Activated naive CD8-positive, alpha-beta T cell treated with anti-CD3 and anti-CD28 coated beads for 36 hours (primary cell): ENCODE measurements around the gene TMEM121. TPM values are rescaled to one million over a fixed set of nuclear protein-coding genes. Genes with fewer than 3 reads are reported as not detected.

Experiments
- DNase-seq: peaks from one replicate; pipeline ENCODE4 v3.0.0; 2021
- H3K27ac Mint-ChIP-seq: one replicate; pipeline ENCODE4 v1.8.0; 2022; ENCODE audit warnings: mild to moderate bottlenecking, moderate library complexity, mixed read lengths
- H3K27me3 Mint-ChIP-seq: one replicate; pipeline ENCODE4 v1.8.0; 2022; ENCODE audit warnings: mild to moderate bottlenecking, mixed read lengths
- H3K36me3 Mint-ChIP-seq: one replicate; pipeline ENCODE4 v1.8.0; 2021; ENCODE audit warnings: mild to moderate bottlenecking, mixed read lengths
- H3K4me1 Mint-ChIP-seq: one replicate; pipeline ENCODE4 v1.8.0; 2021; ENCODE audit warnings: mixed read lengths
- H3K4me3 Mint-ChIP-seq: one replicate; pipeline ENCODE4 v1.8.0; 2022; ENCODE audit warnings: mild to moderate bottlenecking, moderate library complexity, mixed read lengths
- H3K9me3 Mint-ChIP-seq: one replicate; pipeline ENCODE4 v1.8.0; 2022; ENCODE audit warnings: mixed read lengths
- total RNA-seq, 2 experiments: library from RNA; stranded (reverse); gene quantifications; one replicate each; pipeline ENCODE4 v1.2.3, GENCODE V29; 2021

TMEM121 gene
- total RNA-seq, 2 experiments from 2014 or later, result 16.7 to 16.8 TPM

DNA sequence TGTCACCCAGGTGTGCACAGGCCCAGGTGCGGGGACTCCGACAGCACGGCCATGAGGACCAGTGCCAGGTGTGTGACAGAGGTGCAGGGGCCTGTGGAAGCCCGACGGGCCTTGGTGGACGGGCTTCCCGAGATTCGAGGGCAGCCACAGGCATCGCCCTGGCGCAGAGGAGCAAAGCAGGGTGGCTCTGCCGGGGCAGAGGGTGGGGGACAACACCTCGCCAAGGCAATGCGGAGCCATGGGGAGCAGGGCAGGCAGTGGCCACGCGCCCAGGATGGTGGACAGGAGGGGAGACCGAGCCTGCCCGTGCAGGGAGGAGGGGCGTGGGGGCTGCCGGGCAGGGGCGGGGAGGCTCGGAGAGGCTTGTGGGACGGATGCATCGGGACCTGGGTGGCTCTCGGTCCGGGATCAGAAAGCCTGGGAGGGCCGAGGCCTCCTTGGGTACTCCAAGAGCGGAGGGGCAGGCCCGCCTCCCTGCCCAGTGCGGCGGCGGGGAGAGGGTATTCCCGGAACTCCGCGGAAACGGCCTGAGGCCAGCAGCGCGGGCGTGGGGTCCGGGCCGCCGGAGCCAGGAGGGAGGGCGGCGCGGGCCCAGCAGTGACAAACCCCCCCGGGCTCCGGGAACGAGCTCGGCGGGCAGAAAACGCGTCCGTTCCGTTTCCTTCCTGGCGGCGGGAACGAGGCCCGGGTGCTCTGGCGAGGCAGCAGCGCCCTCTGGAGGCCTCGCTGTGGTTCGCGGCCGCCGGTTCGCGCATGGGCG is 1.6 kb downstream of the TMEM121 start:
- peaks cover 7% of the 10 kb centered on the region for H3K9me3 Mint-ChIP-seq
- H3K27me3 Mint-ChIP-seq, result peaks cover 23% of the 10 kb centered on the region
- peak overlapping the region; percentile 86 for H3K4me3 Mint-ChIP-seq
- peak; percentile 87 for DNase-seq
- H3K27ac Mint-ChIP-seq, result peak overlapping the region; percentile 80
- peaks cover 19% of the 10 kb centered on the region for H3K4me1 Mint-ChIP-seq
- H3K36me3 Mint-ChIP-seq, result peaks cover 24% of the 10 kb centered on the region

- Mint-ChIP-seq H3K27ac (peak overlapping the region; percentile 93), H3K9me3 (peaks cover 7% of the 10 kb centered on the region), H3K4me1 (peaks cover 19% of the 10 kb centered on the region), H3K4me3 (peak overlapping the region; percentile 86), H3K36me3 (peaks cover 25% of the 10 kb centered on the region), H3K27me3 (peaks cover 19% of the 10 kb centered on the region)
- DNase-seq, result peak; percentile 68
These were observed 2.4 kb downstream of the TMEM121 start for GRCh38 chr14:105528586-105529318.

- H3K36me3 Mint-ChIP-seq, result peaks cover 25% of the 10 kb centered on the region
- H3K4me1 Mint-ChIP-seq, result peaks cover 19% of the 10 kb centered on the region
- H3K4me3 Mint-ChIP-seq, result peak overlapping the region; percentile 83
- peaks cover 6% of the 10 kb centered on the region for H3K9me3 Mint-ChIP-seq
- peaks cover 17% of the 10 kb centered on the region for H3K27me3 Mint-ChIP-seq
- peak overlapping the region; percentile 93 for H3K27ac Mint-ChIP-seq
- no peak for DNase-seq
These were observed 2.9 kb downstream of the TMEM121 start for GRCh38 chr14:105529319-105529568.

GRCh38 chr14:105529569-105530284 is 3.3 kb downstream of the TMEM121 start:
- peak; percentile 72 for DNase-seq
- H3K9me3 Mint-ChIP-seq, result peaks cover 2% of the 10 kb centered on the region
- peak overlapping the region; percentile 93 for H3K27ac Mint-ChIP-seq
- peaks cover 19% of the 10 kb centered on the region for H3K4me1 Mint-ChIP-seq
- peaks cover 12% of the 10 kb centered on the region for H3K27me3 Mint-ChIP-seq
- peaks cover 23% of the 10 kb centered on the region for H3K36me3 Mint-ChIP-seq
- peak overlapping the region; percentile 83 for H3K4me3 Mint-ChIP-seq

DNA sequence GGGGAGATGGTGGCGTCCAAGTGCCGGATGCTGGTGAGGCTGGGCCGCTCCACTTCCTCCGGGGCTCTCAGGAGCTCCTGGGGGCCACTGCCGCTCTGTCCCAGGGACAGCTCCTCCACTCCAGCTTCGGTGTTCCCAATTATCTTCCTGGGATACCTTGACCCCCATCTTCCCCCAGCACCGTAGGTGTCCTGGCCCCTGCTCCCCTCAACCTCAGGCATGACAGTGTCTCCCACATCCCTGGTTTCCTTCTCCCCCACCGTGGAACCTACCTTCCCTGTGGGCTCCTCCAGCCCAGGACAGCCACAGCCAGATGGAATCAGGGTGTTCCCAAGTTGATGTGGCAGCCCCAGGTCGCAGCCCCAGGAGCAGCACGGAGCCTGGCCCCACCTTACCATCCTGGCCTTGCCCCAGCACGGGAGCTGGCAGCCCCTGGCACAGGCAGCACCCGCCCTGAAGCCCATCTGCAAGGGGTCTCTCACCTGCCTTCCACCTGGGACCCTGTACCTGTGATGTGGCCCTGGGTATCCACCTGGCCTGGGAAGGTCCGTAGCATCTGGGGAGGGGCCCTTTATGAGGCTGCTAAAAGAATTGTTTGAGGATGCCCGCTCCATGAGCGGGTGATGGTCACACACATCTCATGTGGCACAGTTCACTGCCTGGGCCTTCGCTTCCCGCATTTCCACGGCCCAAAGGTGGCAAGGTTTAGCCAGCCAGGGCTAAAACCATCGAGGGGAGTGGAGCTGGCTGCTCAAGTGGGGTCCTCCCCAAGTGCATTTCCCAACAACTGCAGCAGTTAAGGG is 4.1 kb downstream of the TMEM121 start:
- DNase-seq, result no peak
- Mint-ChIP-seq H3K27ac (peak overlapping the region; percentile 81), H3K4me3 (peak overlapping the region; percentile 81)

GRCh38 chr14:105531088-105531893 is 4.9 kb downstream of the TMEM121 start:
- Mint-ChIP-seq H3K9me3 (no peaks in the 10 kb centered on the region), H3K27ac (no peak overlapping the region), H3K27me3 (peaks cover 10% of the 10 kb centered on the region), H3K4me1 (peaks cover 19% of the 10 kb centered on the region), H3K4me3 (peak overlapping the region; percentile 81), H3K36me3 (peaks cover 17% of the 10 kb centered on the region)
- DNase-seq, result no peak

More for the DNA sequence above, 4.1 kb downstream of the TMEM121 start:
- Mint-ChIP-seq H3K4me1 (peaks cover 19% of the 10 kb centered on the region), H3K27me3 (peaks cover 10% of the 10 kb centered on the region), H3K36me3 (peaks cover 21% of the 10 kb centered on the region), H3K9me3 (no peaks in the 10 kb centered on the region)

DNA sequence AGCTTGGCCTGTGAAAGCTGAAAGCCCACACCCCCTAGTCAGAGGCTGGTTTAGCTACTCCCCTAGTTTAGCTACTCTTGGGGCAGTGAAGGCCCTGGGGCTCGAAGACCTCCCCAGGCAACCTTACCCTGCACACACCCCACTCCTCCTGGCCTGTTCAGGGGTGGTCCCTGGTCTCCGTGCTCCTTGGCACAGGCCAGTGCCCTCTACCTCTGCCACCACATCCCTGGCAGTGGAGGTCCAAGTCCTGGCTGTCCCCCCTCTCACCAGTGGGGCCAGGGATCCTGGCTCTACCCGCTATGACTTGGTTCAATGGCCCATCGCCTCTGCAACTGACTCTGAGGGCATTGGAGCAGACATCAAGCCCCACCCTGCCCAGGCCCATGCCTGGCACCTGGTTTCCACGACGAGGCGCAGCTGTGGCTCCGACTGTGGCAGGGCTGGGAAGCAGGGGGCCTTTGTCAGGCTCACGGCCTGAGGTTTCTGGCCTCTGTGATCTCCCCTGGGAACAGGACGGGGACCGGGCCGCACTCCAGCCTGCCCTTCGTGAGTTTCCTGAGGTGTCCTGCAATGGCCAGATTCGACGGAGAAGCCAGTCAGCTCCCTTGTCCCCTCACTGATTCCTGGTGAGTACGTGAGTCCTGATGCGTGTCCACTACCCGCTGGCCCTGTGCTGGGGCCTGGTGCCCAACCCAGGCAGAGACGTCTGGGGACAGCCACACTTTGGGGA is 5.7 kb downstream of the TMEM121 start:
- H3K4me1 Mint-ChIP-seq, result peaks cover 19% of the 10 kb centered on the region
- H3K36me3 Mint-ChIP-seq, result peaks cover 16% of the 10 kb centered on the region
- no peaks in the 10 kb centered on the region for H3K9me3 Mint-ChIP-seq
- H3K27ac Mint-ChIP-seq, result no peak overlapping the region
- DNase-seq, result no peak
- H3K27me3 Mint-ChIP-seq, result peaks cover 8% of the 10 kb centered on the region
- no peak overlapping the region for H3K4me3 Mint-ChIP-seq

DNA sequence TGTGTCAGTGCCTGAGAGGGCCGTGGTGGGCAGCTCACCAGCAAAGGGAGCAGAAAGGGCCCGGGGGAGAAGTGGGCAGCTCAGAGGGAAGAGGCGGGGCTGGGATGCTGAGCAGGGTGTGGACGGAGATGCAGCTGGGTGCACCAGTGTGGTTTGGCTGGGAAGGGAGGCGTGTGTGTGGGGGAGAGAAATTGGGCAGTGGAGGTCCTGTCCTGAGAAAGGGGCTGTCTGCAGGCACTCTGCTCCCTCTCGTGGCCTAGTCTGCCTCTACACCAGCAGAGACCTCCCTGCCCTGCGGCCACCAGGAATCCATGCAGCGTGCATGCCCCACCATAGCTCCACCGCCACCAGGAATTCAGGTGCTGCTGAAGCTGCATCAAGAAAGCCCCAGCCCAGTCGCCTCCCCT is 6.4 kb downstream of the TMEM121 start:
- Mint-ChIP-seq H3K4me3 (no peak overlapping the region), H3K9me3 (no peaks in the 10 kb centered on the region), H3K27me3 (peaks cover under 1% of the 10 kb centered on the region), H3K27ac (peak overlapping the region; percentile 17), H3K4me1 (peaks cover 12% of the 10 kb centered on the region), H3K36me3 (peaks cover 12% of the 10 kb centered on the region)
- no peak for DNase-seq

DNA sequence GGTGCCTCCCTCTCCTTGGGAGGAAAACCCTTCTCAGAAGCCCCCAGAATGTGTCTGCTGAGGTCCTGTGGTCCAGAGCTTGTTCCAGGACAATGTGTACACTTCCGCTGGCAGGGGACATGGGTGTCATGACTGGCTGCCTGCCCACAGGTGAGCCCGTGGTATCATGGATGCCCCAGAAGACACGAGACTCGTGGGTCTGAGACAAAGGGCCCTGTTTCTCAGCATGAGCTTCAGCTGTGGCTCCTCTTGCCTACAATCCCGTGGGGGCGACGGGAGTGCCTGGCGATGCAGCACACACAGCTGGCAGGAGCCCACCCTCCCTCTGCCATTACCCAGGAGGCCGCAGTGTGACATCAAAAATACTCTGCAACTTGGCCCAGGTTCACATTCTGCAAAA is 7.0 kb downstream of the TMEM121 start:
- Mint-ChIP-seq H3K4me3 (no peak overlapping the region), H3K4me1 (peaks cover 13% of the 10 kb centered on the region), H3K27me3 (peaks cover 4% of the 10 kb centered on the region), H3K27ac (no peak overlapping the region), H3K36me3 (peaks cover 12% of the 10 kb centered on the region), H3K9me3 (no peaks in the 10 kb centered on the region)
- DNase-seq, result no peak

DNA sequence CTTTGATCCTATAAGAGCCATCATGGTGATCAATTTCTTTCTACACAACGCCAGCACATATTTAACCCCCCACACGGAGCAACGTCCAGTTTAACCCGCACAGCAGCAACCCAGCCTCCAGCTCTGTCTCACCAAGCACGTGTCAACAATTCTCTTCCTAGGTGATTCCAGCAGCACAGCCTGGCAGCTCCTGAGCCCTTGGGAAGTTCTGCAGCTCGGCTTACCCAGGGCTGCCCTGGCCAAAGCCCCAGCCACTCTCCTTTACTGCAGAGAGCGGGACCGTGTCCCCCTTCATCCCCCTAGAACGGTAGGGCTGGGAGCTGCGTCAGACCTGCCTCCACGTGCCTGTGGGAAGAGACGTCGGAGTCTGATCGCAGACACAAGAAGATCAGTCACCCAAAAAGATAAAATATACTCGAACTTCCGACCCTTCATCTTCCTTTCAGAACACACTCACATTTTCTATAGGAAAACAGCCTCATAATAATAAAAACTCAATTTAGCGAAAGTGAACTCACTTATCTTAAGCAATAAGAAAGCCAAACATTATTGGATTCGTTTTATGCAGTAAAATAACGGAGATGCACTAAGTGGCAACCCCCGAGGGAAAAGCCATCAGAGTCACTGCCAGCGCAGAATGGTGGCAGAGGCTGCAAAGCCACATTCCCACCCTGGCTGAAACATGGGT is 7.6 kb downstream of the TMEM121 start:
- peaks cover 9% of the 10 kb centered on the region for H3K36me3 Mint-ChIP-seq

DNA sequence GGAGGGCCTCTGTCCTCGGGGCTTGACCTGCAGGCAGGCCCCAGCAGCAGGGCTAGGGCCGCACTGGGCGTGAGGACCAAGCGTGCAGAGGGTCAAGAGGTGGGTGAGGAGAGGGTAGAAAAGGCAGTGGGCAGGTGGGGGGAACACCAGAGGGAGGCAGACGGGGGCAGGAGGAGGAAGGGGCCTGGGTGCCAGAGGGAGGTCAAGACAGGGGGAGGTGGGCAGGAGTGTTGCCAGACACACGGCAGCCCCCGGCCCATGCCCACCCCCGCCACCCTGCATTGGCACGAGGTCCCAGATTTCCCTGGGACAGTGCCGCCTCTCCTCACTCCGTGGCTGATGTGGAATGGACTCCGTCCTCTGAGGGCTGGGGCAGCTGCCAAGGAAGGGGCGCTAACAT is 8.2 kb downstream of the TMEM121 start:
- Mint-ChIP-seq H3K9me3 (no peaks in the 10 kb centered on the region), H3K4me3 (no peak overlapping the region), H3K36me3 (peaks cover 6% of the 10 kb centered on the region), H3K4me1 (peaks cover 11% of the 10 kb centered on the region), H3K27me3 (peaks cover 12% of the 10 kb centered on the region), H3K27ac (no peak overlapping the region)
- no peak for DNase-seq

More for the DNA sequence above, 7.6 kb downstream of the TMEM121 start:
- H3K27me3 Mint-ChIP-seq, result peaks cover 8% of the 10 kb centered on the region
- peaks cover 11% of the 10 kb centered on the region for H3K4me1 Mint-ChIP-seq
- H3K27ac Mint-ChIP-seq, result peak overlapping the region; percentile 48
- no peak overlapping the region for H3K4me3 Mint-ChIP-seq
- no peaks in the 10 kb centered on the region for H3K9me3 Mint-ChIP-seq
- DNase-seq, result no peak

DNA sequence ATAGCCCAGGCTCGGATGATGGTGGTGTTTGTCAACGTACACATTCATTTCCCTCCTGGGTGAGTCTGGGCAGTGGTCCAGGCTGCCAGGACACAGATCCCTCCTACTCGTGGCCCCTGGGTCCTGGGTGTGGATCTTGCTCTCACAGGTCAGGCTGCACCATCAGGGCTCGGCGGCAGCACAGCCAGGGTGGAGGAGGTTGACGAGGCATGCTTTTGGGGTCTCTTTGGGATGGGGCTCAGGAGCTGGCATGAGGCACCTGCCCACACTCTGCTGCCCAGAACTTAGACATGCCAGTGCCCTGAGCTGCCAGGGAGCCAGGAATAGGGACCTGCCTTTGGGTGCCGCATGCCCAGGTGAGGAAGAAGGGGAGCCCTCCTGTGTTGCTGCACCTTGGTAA is 9.7 kb downstream of the TMEM121 start:
- H3K4me1 Mint-ChIP-seq, result peaks cover 5% of the 10 kb centered on the region
- H3K9me3 Mint-ChIP-seq, result no peaks in the 10 kb centered on the region
- no peak overlapping the region for H3K4me3 Mint-ChIP-seq
- peaks cover 1% of the 10 kb centered on the region for H3K36me3 Mint-ChIP-seq
- DNase-seq, result no peak
- H3K27me3 Mint-ChIP-seq, result peaks cover 12% of the 10 kb centered on the region
- H3K27ac Mint-ChIP-seq, result no peak overlapping the region
